SU-DHL-6 (cell line): ENCODE measurements around the gene MLEC.

Experiments used
- EZH2phosphoT487 ChIP-seq: fragments of 200-600 bp; sonication (generic), shearing (Covaris generic); conservative IDR thresholded peaks from 2 replicates; pipeline ENCODE4 v1.6.1; 2018; ENCODE audit warnings: mild to moderate bottlenecking, antibody characterized with exemption, low read length, moderate library complexity, mixed read lengths
- TF ChIP-seq, protein P1 (sequence below): fragments of 200-600 bp; sonication (generic); IDR thresholded peaks from one replicate; pipeline ENCODE4 v1.5.1; 2017; ENCODE audit warnings: antibody characterized with exemption, mild to moderate bottlenecking, low read length, moderate library complexity; ENCODE audit not compliant: insufficient read depth, poor library complexity, severe bottlenecking

DNA sequence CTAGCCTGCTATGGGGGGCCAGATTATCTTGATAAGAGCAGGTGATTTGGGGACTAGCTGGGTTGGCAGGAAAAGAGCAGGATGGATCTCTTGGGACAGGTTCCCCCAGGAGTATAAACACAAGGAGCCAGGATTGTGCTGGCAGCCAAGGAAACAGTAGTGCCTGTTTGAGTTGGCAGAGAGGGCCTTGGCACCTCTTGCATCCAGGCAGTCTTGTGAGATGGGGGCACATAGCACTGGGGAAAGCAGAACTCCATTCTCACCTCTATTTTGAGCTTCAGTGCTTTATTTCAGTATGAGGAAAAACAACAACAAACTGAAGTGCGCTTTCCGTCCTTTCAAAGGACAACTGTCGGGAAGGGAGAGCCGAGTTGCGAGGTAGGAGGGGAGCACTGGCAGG lies 13.9 kb downstream of the MLEC start:
- TF ChIP-seq, protein P1, sequence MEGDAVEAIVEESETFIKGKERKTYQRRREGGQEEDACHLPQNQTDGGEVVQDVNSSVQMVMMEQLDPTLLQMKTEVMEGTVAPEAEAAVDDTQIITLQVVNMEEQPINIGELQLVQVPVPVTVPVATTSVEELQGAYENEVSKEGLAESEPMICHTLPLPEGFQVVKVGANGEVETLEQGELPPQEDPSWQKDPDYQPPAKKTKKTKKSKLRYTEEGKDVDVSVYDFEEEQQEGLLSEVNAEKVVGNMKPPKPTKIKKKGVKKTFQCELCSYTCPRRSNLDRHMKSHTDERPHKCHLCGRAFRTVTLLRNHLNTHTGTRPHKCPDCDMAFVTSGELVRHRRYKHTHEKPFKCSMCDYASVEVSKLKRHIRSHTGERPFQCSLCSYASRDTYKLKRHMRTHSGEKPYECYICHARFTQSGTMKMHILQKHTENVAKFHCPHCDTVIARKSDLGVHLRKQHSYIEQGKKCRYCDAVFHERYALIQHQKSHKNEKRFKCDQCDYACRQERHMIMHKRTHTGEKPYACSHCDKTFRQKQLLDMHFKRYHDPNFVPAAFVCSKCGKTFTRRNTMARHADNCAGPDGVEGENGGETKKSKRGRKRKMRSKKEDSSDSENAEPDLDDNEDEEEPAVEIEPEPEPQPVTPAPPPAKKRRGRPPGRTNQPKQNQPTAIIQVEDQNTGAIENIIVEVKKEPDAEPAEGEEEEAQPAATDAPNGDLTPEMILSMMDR = no peak
- no peak for TF ChIP-seq EZH2phosphoT487
